ENCODE results near the gene CYRIA.

Gene CYRIA

GRCh38 chr2:16691261-16691660, 25.6 kb upstream of the CYRIA start:
- no peak for TF ChIP-seq CTCF (IDR thresholded peaks at IDR 0.05; ENCODE audit: low read depth, low read length)
- no peak overlapping the region for H3K4me3 ChIP-seq (ENCODE audit: low read depth, low read length)

DNA sequence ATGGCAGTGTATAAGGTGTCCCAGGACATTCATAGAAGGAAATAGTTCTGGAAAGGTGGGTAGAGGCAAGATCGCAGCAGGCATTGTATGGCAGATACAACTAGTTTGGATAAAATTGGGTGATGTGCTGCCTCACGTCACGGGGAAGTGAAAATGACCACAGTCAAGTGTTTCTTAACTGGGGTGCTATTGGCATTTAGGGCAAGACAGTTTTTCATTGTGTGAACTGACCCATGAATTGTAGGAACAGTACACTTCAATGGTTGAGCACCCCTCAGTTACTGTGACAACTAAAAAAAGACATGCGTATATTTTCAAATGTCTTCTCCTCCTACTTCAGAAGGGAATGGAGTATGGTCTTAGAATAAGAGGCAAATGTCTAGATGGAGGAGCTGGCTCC, 22.3 kb upstream of the CYRIA start:
- H3K4me3 ChIP-seq (ENCODE audit: low read depth, low read length): no peak overlapping the region
- no peak for TF ChIP-seq CTCF (IDR thresholded peaks at IDR 0.05; ENCODE audit: low read depth, low read length)

DNA sequence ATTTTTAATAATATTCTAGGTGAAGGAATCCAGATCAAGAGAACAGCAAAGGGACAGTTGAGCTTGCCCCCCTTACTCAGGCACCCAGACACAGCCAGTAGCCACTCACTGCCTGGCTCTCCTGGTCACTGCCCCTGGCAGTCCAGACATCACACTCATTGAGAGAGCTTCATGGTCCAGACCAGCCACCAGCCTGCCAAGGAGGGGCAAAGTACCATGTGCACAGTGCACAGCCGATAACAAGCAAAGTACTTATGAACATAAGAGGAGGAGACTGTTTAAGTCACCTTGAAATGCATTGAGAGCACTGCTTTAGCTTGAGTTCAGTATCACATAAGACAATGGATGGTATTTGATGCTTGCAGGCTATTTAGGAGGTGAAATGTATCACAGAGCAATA, 21.6 kb upstream of the CYRIA start:
- TF ChIP-seq CTCF (IDR thresholded peaks at IDR 0.05; ENCODE audit: low read depth, low read length): no peak

GRCh38 chr2:16686641-16687040, 21.0 kb upstream of the CYRIA start:
- no peak for TF ChIP-seq CTCF (IDR thresholded peaks at IDR 0.05; ENCODE audit: low read depth, low read length)
- H3K4me3 ChIP-seq (ENCODE audit: low read depth, low read length): no peak overlapping the region

More for the DNA sequence above, 21.6 kb upstream of the CYRIA start:
- H3K4me3 ChIP-seq (ENCODE audit: low read depth, low read length): no peak overlapping the region

DNA sequence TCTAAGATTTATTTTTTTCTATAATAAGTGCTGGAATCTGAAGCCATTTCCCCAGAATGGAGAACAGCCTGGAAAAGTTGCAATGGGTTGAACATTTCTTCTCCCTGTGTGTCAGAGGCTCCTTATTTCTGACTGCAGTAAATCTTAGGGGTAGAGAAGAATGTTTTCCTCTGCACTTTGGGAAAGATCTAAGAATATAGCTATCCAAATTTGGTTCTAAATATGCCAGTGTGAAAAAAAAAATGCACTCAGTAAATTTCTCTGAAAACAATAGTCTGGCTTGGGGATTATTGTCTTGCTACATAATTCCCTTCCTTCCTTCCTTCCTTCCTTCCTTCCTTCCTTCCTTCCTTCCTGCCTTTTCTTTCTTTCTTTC, 19.7 kb upstream of the CYRIA start:
- TF ChIP-seq CTCF (IDR thresholded peaks at IDR 0.05; ENCODE audit: low read depth, low read length): no peak
- no peak overlapping the region for H3K4me3 ChIP-seq (ENCODE audit: low read depth, low read length)

DNA sequence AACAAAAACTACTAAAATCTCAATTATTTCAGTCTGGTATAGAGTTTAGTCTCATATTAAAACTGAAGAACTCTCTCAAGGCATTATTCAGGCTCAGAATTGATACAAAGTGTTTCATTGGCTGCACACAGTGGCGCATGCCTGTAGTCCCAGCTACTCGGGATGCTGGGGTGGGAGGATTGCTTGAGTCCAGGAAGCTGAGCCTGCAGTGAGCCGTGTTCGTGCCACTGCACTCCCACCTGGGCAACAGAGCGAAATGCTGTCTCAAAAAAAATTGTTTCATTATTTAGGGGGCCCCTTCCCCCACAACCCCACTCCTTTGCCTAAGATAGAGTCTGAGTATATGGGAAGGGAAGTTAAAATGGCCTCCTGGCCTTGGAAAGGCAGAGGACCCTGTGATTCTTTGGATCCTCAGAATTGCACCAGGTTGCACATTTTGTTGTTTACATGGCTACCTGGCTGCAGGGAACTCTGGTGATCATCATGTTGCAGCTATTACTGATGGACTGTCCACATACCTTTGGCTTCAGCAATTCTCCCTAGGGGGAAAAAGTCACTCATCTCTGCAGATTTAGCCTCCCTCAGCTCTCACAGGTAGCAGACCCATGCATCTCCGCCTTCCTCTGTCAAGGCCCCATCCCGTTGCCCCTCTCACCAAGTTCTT, 19.2 kb upstream of the CYRIA start:
- TF ChIP-seq CTCF (IDR thresholded peaks at IDR 0.05; ENCODE audit: low read depth, low read length): no peak
- H3K4me3 ChIP-seq (ENCODE audit: low read depth, low read length): no peak overlapping the region

DNA sequence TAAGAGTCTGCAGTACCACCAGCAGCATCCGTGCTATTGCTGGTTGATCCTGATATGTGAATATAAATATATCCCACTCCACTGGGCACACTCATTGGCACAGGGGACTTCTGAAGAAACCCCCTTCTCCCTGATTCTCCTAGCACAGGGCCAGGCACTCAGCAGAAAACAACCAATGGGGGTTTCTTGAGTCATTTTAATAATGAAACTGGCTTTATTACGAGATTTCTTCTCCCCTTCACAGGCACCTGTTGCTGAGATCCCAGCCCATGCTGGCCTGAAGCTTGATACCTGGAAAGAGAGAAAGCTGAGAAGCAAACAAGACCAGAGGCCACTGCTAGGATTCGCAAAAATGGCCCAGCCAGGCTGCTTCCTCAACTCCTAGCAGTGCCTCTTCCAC, 17.9 kb upstream of the CYRIA start:
- TF ChIP-seq CTCF (IDR thresholded peaks at IDR 0.05; ENCODE audit: low read depth, low read length): no peak
- no peak overlapping the region for H3K4me3 ChIP-seq (ENCODE audit: low read depth, low read length)

Data from WI38 (cell line).